Right lobe of liver (tissue), 6 donors: ENCODE results near the gene KCNMB3. TPM values are rescaled to one million over a fixed set of nuclear protein-coding genes. Genes with fewer than 3 reads are reported as not detected.

Experiments used
- ATAC-seq, 4 donors: fragments of 200-7000 bp; cut with Tn5 transposase; one replicate each; pipeline ENCODE4 v1.9.1; 2020; ENCODE audit warnings: mild to moderate bottlenecking in 4 of 4, moderate library complexity in 4 of 4
- DNase-seq, 3 donors: peaks; one replicate each; pipeline ENCODE4 v3.0.0-alpha.2; 2020
- H3K27ac ChIP-seq, 3 donors: fragments of 200-600 bp; one replicate each; pipeline ENCODE4 v1.8.0; 2022
- H3K27me3 ChIP-seq, 2 donors: fragments of 200-600 bp; one replicate each; pipeline ENCODE4 v1.8.0; 2022
- H3K36me3 ChIP-seq, 4 donors: fragments of 200-600 bp; sonication (generic) in 1 of 4; one replicate each; pipeline versions ENCODE4 v1.5.1 to v1.8.0; 2017 to 2022; ENCODE audit warnings: control low read depth in 1 of 4
- H3K4me1 ChIP-seq, 4 donors: fragments of 200-600 bp; sonication (generic) in 1 of 4; one replicate each; pipeline versions ENCODE4 v1.5.1 to v1.8.0; 2017 to 2022; ENCODE audit warnings: control low read depth in 1 of 4
- H3K4me3 ChIP-seq, 3 donors: fragments of 200-600 bp; one replicate each; pipeline ENCODE4 v1.8.0; 2022
- H3K9me3 ChIP-seq, 4 donors: fragments of 200-600 bp; sonication (generic) in 1 of 4; one replicate each; pipeline versions ENCODE4 v1.5.1 to v1.8.0; 2017 to 2022; ENCODE audit warnings: control low read depth in 1 of 4
- CTCF ChIP-seq, 4 donors: fragments of 200-600 bp in 3 of 4; fragments of 450-650 bp in 1 of 4; IDR thresholded peaks; one replicate each; pipeline versions ENCODE4 v1.5.1 to v1.8.0; 2016 to 2022; ENCODE audit warnings: antibody characterized with exemption in 4 of 4, mild to moderate bottlenecking in 2 of 4
- POLR2A ChIP-seq: fragments of 450-650 bp; IDR thresholded peaks from one replicate; pipeline ENCODE4 v1.6.1; 2017; ENCODE audit warnings: antibody characterized with exemption, mild to moderate bottlenecking
- WGBS: methylation state at CpG from one replicate; pipeline ENCODE4 v1.1.6; 2018; ENCODE audit warnings: low coverage, low lambda C conversion rate; ENCODE audit not compliant: insufficient coverage; ENCODE audit errors: missing lambda C conversion rate; 5-methylcytosine and 5-hydroxymethylcytosine counted together
- intact Hi-C, 2 donors: fragments of 100-400 bp; cut with DNase I; formaldehyde crosslinking; loops; one replicate each; pipeline versions ENCODE4 v1.11.2 to v1.14.1; 2022
- total RNA-seq, 6 experiments: library from RNA; depleted of rRNA in 2 of 6; stranded (reverse); fragments of >200 nt in 2 of 6; fragmentation: NEBNext Ultra II Directional in 3 of 6; extraction: Animal tissue kit (Norgen Biotek cat#: 25700) in 3 of 6; gene quantifications; one replicate each; pipeline versions ENCODE4 v1.1.0 to v1.2.4, GENCODE V29; 2016 to 2023
- donor health status: DM: no; HTN: yes; CAD: no.
- donor health status: DM: no; HTN: no; CAD: no.
- donor health status: DM: no; HTN: no; CAD: no.
- donor health status: DM: no; HTN: yes; CAD: no.
- donor health status: DM: no; HTN: yes; CAD: no.

KCNMB3 gene
- total RNA-seq, 6 experiments from 2014 or later, result 1.4 to 2.3 (median 1.7) TPM

GRCh38 chr3:179266701-179267211 lies 15.8 kb upstream of the KCNMB3 start:
- Histone ChIP-seq H3K4me3 (no peak overlapping the region), H3K4me1 (no peaks in the 10 kb centered on the region), H3K27me3 (no peaks in the 10 kb centered on the region), H3K27ac (no peak overlapping the region), H3K9me3 (no peaks in the 10 kb centered on the region), H3K36me3 (no peaks in the 10 kb centered on the region)
- peak in 2 of 4 donors; percentile 23 to 29 for ATAC-seq
- DNase-seq, result no peak
- 56% methylated on average over 8 of the region's 21 CpGs for WGBS
- intact Hi-C loops, result no loop called here
- TF ChIP-seq POLR2A (no peak), CTCF (IDR thresholded peaks at IDR 0.05) (no peak)

- no peaks in the 10 kb centered on the region for H3K4me1 ChIP-seq
- H3K4me3 ChIP-seq, result no peak overlapping the region
- H3K27ac ChIP-seq, result no peak overlapping the region
- H3K36me3 ChIP-seq, result no peaks in the 10 kb centered on the region
- no peak for TF ChIP-seq POLR2A
- no peak for TF ChIP-seq CTCF (IDR thresholded peaks at IDR 0.05)
- no peak for ATAC-seq
- H3K9me3 ChIP-seq, result no peaks in the 10 kb centered on the region
- no peak for DNase-seq
- WGBS, result 57% methylated on average over 4 of the region's 4 CpGs
- intact Hi-C loops, result no loop called here
- no peaks in the 10 kb centered on the region for H3K27me3 ChIP-seq
Measured at GRCh38 chr3:179265875-179266274, 15.0 kb upstream of the KCNMB3 start.

- H3K4me1 ChIP-seq, result no peaks in the 10 kb centered on the region
- intact Hi-C loops, result no loop called here
- TF ChIP-seq POLR2A, result no peak
- TF ChIP-seq CTCF (IDR thresholded peaks at IDR 0.05), result no peak
- H3K4me3 ChIP-seq, result no peak overlapping the region
- H3K36me3 ChIP-seq, result no peaks in the 10 kb centered on the region
- DNase-seq (no peak), ATAC-seq (no peak)
- no peak overlapping the region for H3K27ac ChIP-seq
- 100% methylated on average over 1 of the region's 1 CpG for WGBS
- H3K9me3 ChIP-seq, result no peaks in the 10 kb centered on the region
- no peaks in the 10 kb centered on the region for H3K27me3 ChIP-seq
Measured at GRCh38 chr3:179265092-179265491, 14.2 kb upstream of the KCNMB3 start.

GRCh38 chr3:179264449-179264848 lies 13.5 kb upstream of the KCNMB3 start:
- ATAC-seq (no peak), DNase-seq (no peak)
- H3K27me3 ChIP-seq, result no peaks in the 10 kb centered on the region
- no peak overlapping the region for H3K27ac ChIP-seq
- 47% methylated on average over 4 of the region's 4 CpGs for WGBS
- TF ChIP-seq CTCF (IDR thresholded peaks at IDR 0.05) (no peak), POLR2A (no peak)
- intact Hi-C loops, result no loop called here
- H3K4me1 ChIP-seq, result no peaks in the 10 kb centered on the region
- no peak overlapping the region for H3K4me3 ChIP-seq
- H3K9me3 ChIP-seq, result no peaks in the 10 kb centered on the region
- no peaks in the 10 kb centered on the region for H3K36me3 ChIP-seq

- WGBS, result 94% methylated on average over 9 of the region's 29 CpGs
- intact Hi-C loops, result no loop called here
- H3K27ac ChIP-seq, result no peak overlapping the region
- H3K4me1 ChIP-seq, result no peaks in the 10 kb centered on the region
- no peaks in the 10 kb centered on the region for H3K27me3 ChIP-seq
- H3K9me3 ChIP-seq, result no peaks in the 10 kb centered on the region
- no peak for DNase-seq
- no peak overlapping the region for H3K4me3 ChIP-seq
- TF ChIP-seq POLR2A (no peak), CTCF (IDR thresholded peaks at IDR 0.05) (no peak)
- ATAC-seq, result no peak
- no peaks in the 10 kb centered on the region for H3K36me3 ChIP-seq
Measured at GRCh38 chr3:179263134-179263533, 12.2 kb upstream of the KCNMB3 start.
